Measurements from ENCODE around the gene OCRL.

DNA sequence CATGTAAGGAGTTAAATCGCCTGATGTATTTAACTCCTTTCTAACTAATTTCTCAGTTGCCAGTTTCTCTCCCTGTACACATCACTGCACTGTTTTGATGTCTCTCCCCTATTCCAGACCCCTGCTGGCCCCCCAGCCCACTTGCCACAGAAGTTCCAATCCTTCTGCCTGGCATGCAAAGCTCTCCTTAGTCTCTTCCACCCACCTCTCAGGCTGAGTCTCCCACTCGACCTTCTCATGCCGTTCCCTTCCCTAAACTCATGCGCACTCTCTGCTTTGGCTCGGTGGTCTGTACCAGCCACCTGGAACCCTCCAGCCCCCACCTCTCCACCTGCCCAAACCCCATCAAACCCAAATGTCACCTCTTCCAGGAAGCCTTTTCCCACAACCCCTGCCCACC lies 57.8 kb downstream of the OCRL start:
- TF ChIP-seq ZFX (IDR thresholded peaks at IDR 0.05), result no peak
- TF ChIP-seq, protein P1, sequence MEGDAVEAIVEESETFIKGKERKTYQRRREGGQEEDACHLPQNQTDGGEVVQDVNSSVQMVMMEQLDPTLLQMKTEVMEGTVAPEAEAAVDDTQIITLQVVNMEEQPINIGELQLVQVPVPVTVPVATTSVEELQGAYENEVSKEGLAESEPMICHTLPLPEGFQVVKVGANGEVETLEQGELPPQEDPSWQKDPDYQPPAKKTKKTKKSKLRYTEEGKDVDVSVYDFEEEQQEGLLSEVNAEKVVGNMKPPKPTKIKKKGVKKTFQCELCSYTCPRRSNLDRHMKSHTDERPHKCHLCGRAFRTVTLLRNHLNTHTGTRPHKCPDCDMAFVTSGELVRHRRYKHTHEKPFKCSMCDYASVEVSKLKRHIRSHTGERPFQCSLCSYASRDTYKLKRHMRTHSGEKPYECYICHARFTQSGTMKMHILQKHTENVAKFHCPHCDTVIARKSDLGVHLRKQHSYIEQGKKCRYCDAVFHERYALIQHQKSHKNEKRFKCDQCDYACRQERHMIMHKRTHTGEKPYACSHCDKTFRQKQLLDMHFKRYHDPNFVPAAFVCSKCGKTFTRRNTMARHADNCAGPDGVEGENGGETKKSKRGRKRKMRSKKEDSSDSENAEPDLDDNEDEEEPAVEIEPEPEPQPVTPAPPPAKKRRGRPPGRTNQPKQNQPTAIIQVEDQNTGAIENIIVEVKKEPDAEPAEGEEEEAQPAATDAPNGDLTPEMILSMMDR (conservative IDR thresholded peaks at IDR 0.05), result no peak

Data from C4-2B (cell line).